SK-N-SH treated with all-trans-retinoic acid at 6 μM for 48 hours (cell line): ENCODE results near the gene ELMOD3.

Experiments
- RARB ChIP-seq: fragments of 250-450 bp; sonication (Bioruptor Pico); IDR thresholded peaks from 2 replicates; pipeline ENCODE4 v1.8.0; 2021; ENCODE audit warnings: mild to moderate bottlenecking, moderate library complexity
- TCF4 ChIP-seq: fragments of 250-450 bp; sonication (Bioruptor Pico); IDR thresholded peaks from 2 replicates; pipeline ENCODE4 v1.8.0; 2021; ENCODE audit warnings: mild to moderate bottlenecking, moderate library complexity, borderline replicate concordance

GRCh38 chr2:85353876-85354285 lies 688 bp upstream of the ELMOD3 start:
- TF ChIP-seq RARB (CRISPR knock-in tag) (no peak), TCF4 (CRISPR knock-in tag) (no peak)
